HG03196 (cell line): ENCODE data around the gene BRD7.

Experiments used
- ATAC-seq: cut with Tn5 transposase; IDR thresholded peaks from one replicate; pipeline ENCODE4 v1.9.1; 2021; ENCODE audit not compliant: unreplicated experiment

Gene BRD7

GRCh38 chr16:50291719-50292565 is 76.8 kb downstream of the BRD7 start:
- no peak for ATAC-seq

- ATAC-seq: no peak
Measured at GRCh38 chr16:50290856-50291255, 77.9 kb downstream of the BRD7 start.

GRCh38 chr16:50289950-50290764 is 78.6 kb downstream of the BRD7 start:
- ATAC-seq: no peak

DNA sequence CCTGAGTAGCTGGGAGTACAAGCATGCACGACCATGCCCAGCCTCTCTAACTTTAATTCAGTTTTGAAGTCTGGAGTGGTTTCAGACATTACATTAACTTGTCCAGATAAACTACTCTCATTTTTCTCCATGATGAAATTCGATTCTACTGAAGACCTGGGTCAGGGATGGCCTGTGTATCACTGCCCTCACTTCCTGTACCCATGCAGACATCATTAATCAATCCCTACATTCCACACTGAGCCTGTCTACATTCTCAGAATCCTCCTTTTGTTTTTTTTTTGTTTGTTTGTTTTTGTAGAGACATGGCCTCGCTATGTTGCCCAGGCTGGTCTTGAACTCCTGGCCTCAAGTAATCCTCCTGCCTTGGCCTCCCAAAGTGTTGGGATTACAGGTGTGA is 79.9 kb downstream of the BRD7 start:
- no peak for ATAC-seq

GRCh38 chr16:50288026-50288425 is 80.8 kb downstream of the BRD7 start:
- no peak for ATAC-seq

DNA sequence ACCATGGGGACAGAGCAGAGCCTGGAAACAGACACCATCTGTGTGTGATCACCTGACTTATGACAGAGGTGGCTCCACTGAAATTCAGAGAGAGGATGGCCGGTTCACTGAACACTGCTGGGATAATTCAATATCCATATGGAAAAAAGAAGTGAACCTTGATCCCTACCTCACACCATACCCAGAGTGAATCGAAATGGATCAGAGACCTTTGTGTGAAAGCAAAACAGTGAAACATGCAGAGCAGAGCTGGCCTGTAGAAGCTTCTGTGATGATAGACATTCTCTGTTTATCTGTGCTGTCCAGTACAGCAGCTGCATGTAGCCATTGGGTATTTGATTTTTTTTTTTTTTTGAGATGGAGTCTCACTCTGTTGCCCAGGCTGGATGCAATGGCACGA is 82.1 kb downstream of the BRD7 start:
- no peak for ATAC-seq

DNA sequence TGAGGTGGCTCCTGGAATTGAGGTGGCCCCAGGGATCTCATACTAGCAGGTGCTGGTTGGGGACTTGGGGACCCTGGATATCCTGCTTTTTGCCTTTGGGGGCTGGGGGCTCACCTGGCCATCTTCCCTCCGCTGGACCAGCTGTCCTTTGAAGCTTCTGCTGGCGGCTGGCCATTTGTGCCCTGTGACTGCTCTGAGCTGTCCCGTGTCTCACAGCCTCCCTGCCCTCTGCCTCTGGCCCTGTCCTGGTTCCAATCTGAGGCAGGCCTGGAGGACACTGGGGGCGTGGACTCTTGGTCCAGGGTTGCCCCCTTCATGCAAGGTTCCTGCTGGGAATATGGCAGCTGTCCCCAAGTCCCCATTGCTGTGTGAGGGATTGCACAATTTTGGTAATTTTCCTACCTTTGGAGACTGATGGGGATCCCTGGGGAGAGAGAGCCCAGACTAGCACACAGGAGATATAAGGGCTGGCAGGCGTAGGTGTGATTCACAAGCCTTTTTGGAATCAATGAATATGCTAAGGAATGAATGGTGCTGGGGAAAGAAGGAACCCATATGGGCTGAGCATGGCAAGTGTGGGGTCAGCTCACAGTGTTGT is 83.3 kb downstream of the BRD7 start:
- no peak for ATAC-seq

- no peak for ATAC-seq
Measured at GRCh38 chr16:50284131-50284911, 84.5 kb downstream of the BRD7 start.

- no peak for ATAC-seq
Measured at GRCh38 chr16:50282955-50283631, 85.7 kb downstream of the BRD7 start.

DNA sequence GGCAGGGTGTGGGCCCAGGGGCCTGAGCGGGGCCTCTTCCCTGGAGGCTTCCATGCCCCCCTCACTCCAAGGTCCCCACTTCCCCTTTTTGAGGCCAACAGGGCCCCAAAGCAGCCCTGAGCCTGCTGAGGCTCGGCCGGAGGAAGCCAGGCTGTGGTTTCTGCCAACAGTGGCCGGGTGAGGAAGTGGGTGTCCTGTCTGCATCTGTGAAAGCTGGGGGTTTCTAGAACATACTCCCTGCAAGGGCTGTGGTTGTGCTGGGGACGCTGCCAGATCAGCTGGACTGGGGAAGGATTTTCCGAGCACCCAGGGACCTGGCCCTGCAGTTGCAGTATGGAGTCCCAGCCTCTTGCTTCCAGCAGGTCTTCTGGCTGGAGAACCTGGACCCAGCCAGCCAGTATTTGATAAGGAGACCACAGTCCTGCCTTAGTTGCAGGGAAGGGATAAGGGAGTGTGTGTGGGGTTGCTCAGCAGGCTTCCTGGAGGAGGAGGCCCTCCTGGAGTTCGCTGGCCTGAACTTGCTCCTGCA is 86.7 kb downstream of the BRD7 start:
- peak; percentile 88 for ATAC-seq

DNA sequence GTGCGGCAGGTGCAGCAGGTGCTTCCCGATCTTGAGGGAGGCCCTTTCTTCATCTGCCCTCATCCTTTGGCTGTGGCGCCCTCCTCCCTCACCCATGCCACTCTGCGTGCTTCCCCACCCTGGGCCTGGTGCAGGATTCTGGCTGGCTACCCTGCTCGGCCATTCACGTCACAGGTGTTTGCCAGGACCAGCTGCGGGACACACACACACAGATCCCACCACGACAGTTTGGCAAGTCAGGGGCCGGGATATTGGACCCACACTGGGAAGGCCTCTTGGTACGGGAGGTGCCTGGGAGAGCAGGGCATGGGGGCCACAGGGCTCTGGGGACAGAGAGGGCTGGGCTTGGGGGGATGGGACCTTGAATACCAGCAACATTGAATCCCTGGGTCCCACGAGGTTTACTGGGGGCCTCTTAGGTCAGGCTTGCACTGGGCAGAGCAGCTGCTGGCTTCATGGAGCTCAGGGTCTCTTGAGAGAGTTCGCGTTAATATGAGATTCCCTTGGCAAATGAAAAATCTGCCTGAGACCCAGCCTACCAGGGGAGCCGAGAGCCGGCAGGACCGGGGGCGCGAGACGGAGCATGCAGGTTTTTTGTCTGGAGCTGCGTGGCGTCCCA is 87.3 kb downstream of the BRD7 start:
- ATAC-seq: no peak

- no peak for ATAC-seq
Measured at GRCh38 chr16:50280932-50281331, 87.9 kb downstream of the BRD7 start.

DNA sequence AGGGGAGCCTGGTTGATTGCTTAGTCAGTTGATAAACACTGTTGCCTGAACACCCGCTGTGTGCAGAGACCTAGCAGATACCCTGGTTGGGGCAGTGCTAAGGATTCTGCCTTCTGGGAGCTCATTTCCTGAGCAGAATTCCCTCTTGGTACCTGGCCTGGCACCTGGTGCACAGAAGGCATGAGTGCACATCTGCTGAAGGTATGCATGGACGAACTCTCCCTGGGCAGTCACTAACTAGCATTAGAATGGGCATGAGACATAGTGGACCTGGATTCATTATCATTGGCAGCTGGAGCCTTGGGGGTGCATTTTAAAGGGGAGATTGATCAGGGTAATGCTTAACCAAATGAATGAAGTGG is 89.3 kb downstream of the BRD7 start:
- no peak for ATAC-seq

- no peak for ATAC-seq
Measured at GRCh38 chr16:50278251-50278650, 90.5 kb downstream of the BRD7 start.

DNA sequence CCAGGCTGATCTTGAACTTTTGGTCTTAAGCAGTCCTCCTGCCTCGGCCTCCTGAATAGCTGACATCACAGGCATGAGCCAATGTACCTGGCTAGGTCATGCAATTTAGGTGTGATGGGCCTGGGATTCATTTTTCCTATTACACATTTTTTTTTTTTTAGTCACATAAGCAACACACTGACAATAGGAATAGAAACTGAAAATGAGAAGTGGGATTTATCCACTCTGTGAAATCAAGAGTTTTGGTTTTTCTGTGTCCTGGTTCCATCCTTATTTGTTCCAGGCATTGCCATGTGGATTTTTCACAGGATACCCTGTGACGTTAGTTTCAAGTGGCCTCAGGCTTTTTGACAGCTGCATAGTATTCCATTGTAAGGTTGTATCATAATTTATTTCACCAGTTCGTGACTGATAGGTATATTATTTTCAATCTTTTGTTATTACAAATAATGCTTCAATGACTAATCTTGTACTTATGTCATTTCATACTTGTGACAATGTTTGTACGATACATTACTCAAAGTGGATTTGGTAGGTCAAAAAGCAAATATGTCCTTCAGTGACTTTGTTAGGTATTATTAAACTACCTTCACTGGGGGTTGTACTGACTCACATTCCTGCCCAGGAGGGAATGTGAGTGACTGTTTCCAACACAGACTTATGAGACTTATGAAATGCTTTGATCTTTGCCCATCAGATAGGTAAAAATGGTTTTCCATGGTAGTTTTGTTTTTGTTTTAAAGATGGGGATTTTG is 91.8 kb downstream of the BRD7 start:
- ATAC-seq: no peak

DNA sequence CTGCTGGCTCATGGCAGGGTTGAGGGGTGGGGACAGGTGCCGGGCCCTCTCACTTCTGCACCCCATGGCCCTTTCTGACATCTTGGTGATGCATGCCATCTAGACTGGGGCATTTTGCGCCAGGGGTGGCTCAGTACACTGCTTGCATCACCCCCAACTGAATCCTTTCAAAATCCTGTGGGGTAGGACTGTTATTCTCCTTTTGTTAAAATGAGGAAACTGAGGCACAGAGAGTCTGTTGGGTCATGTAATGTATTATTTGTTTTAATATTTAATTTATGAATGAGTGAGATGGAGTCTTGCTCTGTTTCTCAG is 92.5 kb downstream of the BRD7 start:
- ATAC-seq: no peak

DNA sequence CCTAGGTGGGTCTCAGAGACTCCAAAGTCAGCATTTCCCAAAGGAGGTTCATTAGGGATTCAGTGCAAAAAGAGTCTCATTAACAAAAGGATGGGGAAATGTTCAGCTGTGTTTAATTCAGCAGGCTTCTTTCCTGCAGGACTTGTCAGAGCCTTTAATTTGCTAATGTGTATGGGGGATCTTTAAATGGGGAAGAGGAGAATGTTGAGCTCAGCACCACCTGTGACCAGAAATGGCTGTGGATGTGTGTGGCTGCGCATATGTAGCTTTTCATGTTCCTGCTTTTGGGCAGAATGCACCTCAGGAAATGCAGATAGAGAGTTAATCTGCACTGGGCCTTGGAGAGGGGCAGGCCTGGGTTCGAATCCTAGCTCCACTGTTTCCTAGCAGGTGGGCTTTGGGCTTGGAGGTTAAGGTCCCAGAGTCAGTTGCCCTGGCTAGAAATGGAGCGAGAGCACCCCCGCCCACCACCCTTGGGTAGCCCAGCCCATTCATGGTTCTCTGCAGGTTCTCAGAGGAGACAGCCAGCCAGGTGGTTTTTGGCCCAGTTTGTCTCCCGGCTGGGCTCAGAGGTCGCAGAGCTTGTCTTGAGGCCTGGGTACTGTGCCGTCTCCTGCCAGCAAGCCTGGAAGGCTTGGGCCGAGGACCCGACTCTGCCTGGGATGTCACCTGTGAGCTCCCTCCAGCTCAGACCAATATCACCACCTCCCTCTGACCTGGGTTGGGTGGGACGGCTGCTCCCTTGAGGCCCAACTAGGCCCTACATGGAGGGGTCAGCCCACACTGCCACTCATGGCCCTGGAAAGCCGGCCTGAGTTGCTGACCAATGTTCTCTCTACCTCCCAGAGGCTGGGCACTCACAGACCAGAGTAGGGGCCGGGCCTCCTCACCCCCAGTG is 93.1 kb downstream of the BRD7 start:
- no peak for ATAC-seq

GRCh38 chr16:50275098-50275415 is 93.7 kb downstream of the BRD7 start:
- ATAC-seq: no peak
